ENCODE data around the gene ZNF324B.
"Not testable (repeated sequence)": the region's sequence is repeated elsewhere in the genome, so short reads cannot be mapped to it uniquely, and the experiment has no call there.

The ZNF324B gene

DNA sequence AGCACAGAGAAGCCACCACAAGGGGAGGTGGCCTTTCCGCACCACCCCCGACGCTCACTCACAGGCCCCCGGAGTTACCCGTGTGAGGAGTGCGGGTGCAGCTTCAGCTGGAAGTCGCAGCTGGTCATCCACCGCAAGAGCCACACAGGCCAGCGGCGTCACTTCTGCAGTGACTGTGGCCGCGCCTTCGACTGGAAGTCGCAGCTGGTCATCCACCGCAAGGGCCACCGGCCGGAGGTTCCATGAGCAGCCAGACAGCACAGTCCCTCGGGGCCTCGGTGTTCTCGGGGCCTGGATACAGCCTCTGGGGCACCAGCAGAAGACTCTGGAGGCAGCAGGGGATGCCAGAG lies 29.0 kb downstream of the ZNF324B start:
- DNase-seq (ENCODE audit: low read depth in 2 of 2): no peak

GRCh38 chr19:58480831-58481230 lies 29.4 kb downstream of the ZNF324B start:
- DNase-seq (ENCODE audit: low read depth in 2 of 2): no peak

- DNase-seq (ENCODE audit: low read depth in 2 of 2): no peak
Observed at GRCh38 chr19:58482372-58482771, 30.9 kb downstream of the ZNF324B start.

GRCh38 chr19:58483776-58484175 lies 32.4 kb downstream of the ZNF324B start:
- DNase-seq (ENCODE audit: low read depth in 2 of 2): no peak

GRCh38 chr19:58484349-58484748 lies 32.9 kb downstream of the ZNF324B start:
- DNase-seq (ENCODE audit: low read depth in 2 of 2): not testable (repeated sequence)

DNA sequence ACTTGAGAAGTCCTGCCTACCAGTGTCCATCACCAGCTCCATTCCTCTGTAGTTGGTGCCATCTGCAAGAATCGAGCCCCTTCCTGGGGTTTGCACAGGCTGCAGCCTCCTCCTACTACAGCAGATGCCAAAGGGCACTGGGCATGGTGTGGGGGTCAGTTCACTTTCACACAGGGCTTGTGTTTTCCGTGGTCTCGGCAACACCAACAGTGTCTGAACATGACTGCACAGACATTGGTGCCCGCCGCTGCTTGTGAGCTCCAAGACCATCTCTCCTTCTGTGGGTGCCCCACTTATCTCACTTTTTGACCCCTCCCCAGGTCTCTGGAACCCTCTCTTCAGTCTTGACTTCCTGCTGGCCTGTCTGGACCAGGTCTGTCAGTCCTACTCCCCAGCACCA lies 40.0 kb downstream of the ZNF324B start:
- DNase-seq (ENCODE audit: low read depth in 2 of 2): no peak

DNA sequence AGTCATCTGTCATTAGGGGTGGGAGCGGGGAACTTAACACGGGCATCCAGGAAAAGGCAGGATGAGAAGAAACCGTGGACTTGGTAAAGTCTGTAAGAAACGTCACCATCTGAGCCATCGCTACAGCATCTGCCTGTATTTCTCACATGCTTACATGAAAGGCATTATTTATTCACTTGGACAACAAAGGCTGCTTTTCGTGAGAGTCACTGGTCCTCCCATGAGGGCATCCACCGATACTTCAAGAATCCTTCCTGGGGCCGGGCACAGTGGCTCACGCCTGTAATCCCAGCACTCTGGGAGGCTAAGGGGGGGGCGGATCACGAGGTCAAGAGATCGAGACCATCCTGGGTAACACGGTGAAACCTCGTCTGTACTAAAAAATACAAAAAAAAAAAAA lies 40.8 kb downstream of the ZNF324B start:
- no peak for DNase-seq (ENCODE audit: low read depth in 2 of 2)

- no peak for DNase-seq (ENCODE audit: low read depth in 2 of 2)
Observed at GRCh38 chr19:58497634-58498170, 46.3 kb downstream of the ZNF324B start.

GRCh38 chr19:58498316-58499020 lies 47.0 kb downstream of the ZNF324B start:
- no peak for DNase-seq (ENCODE audit: low read depth in 2 of 2)

- DNase-seq (ENCODE audit: low read depth in 2 of 2): peak; percentile 78 to 90
Observed at GRCh38 chr19:58499021-58499927, 47.9 kb downstream of the ZNF324B start.

GRCh38 chr19:58500242-58500641 lies 48.8 kb downstream of the ZNF324B start:
- no peak for DNase-seq (ENCODE audit: low read depth in 2 of 2)
